GM21825 (cell line): ENCODE data around the gene VGF.
"Not testable (repeated sequence)": the region's sequence is repeated elsewhere in the genome, so short reads cannot be mapped to it uniquely, and the experiment has no call there.

Experiments
- ATAC-seq: cut with Tn5 transposase; IDR thresholded peaks from one replicate; pipeline ENCODE4 v1.9.1; 2021; ENCODE audit warnings: mild to moderate bottlenecking, moderate library complexity; ENCODE audit not compliant: unreplicated experiment

VGF gene

DNA sequence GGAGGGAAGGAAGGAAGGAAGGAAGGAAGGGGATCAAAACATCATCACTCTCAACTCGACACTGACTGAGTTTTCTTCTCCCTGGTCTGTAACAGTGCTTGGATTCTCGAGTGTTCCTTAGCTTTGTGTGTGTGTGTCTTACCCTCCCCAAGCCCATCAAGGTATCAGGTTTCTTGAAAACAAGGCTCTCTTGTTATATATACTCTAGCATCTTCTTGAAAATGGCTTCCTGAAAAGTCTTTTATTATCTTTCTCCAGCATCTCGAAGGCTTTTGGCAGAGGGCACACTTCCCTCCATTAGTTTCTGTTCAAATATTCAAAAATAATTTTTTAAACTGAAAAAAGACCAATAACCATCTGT is 25.1 kb downstream of the VGF start:
- ATAC-seq, result no peak

- peak; percentile 89 for ATAC-seq
These were observed 27.0 kb downstream of the VGF start for GRCh38 chr7:101138213-101138870.

DNA sequence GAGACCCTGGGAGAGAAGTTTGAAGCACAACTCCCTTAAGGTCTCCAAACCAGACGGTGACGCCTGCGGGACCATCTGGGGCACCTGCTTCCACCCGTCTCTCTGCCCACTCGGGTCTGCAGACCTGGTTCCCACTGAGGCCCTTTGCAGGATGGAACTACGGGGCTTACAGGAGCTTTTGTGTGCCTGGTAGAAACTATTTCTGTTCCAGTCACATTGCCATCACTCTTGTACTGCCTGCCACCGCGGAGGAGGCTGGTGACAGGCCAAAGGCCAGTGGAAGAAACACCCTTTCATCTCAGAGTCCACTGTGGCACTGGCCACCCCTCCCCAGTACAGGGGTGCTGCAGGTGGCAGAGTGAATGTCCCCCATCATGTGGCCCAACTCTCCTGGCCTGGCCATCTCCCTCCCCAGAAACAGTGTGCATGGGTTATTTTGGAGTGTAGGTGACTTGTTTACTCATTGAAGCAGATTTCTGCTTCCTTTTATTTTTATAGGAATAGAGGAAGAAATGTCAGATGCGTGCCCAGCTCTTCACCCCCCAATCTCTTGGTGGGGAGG is 27.6 kb downstream of the VGF start:
- ATAC-seq, result no peak

DNA sequence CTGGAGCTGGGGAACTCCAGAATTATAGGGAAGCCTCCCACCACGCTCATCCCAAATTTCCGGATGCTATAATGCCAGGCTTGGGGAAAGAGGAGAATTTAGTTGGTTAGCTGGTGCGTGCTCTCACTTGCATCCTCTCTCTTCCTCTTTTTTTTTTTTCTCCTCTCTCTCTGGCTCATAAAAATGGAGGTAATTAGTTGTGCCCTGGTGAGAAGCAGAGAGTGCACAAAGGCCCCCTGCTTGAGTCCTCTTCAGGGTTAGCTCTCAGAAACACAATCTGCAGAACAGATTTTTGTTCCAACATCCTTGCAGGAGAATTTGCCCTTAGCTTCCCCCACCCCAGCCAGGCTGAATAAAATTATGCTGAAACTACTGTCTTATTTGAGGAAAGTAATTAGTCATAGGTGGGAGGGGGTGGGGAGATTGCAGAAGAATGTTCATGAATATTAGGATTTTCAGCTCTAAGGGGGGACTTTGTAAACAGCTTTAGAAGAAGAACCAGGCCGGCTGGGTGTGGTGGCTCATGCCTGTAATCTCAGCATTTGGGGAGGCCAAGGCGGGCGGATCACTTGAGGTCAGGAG is 30.9 kb downstream of the VGF start:
- no peak for ATAC-seq

DNA sequence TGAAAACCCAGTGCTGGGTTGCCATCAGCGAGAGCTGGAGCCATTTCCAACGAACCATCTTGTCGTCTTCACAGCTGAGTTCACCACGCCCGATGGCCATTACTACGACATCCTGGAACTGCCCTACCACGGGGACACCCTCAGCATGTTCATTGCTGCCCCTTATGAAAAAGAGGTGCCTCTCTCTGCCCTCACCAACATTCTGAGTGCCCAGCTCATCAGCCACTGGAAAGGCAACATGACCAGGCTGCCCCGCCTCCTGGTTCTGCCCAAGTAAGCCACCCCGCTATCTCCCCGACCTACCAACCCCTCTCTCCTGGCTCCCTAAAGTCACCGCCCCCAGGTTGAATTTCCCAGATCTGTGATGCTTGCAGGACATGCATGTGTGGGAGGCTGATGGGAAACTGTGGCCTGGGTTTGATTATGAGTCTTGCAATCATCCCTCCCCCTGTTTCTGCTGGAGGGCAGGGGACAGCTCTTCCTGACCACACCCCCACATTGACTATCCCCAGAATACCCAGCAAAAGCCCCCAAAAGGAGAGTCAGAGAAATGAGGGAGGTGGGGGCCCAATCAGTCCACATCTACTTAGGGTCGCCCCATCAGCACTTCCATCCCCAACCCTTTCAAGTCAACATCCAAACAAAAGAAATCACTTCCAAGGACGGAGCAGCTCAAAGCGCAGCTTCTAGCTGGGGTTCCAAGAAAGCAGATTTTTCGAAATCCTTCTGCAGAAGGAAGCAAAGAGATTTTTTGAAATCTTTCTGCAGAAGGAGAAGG is 31.6 kb downstream of the VGF start:
- no peak for ATAC-seq

- ATAC-seq, result not testable (repeated sequence)
These were observed 32.5 kb downstream of the VGF start for GRCh38 chr7:101132626-101133600.

GRCh38 chr7:101129603-101130117 is 35.7 kb downstream of the VGF start:
- no peak for ATAC-seq

DNA sequence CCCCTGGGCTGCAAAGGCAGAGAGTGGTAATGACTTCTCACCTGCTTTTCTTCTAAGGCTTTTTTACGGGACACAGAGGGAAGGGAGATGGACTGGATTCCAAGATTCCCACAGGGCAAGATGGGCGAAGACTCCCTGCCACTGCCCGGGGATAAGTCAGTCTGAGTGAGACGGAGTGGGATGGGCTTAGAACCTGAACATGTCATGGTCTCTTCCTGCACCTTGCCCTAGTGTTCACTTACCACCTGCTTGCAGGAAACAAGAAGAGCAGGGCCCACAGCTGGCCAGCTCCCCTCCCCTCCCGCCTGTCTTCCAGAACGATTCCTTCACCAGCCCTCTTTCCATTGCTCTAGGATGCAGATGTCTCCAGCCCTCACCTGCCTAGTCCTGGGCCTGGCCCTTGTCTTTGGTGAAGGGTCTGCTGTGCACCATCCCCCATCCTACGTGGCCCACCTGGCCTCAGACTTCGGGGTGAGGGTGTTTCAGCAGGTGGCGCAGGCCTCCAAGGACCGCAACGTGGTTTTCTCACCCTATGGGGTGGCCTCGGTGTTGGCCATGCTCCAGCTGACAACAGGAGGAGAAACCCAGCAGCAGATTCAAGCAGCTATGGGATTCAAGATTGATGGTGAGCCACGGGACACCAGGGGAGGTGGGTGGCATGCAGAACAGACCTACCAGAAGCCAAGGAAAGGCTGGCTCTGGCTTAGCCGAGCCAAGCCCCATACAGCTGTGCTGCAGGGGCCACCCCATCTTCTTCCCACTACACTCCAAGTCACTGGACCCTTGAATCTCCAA is 37.1 kb downstream of the VGF start:
- no peak for ATAC-seq

DNA sequence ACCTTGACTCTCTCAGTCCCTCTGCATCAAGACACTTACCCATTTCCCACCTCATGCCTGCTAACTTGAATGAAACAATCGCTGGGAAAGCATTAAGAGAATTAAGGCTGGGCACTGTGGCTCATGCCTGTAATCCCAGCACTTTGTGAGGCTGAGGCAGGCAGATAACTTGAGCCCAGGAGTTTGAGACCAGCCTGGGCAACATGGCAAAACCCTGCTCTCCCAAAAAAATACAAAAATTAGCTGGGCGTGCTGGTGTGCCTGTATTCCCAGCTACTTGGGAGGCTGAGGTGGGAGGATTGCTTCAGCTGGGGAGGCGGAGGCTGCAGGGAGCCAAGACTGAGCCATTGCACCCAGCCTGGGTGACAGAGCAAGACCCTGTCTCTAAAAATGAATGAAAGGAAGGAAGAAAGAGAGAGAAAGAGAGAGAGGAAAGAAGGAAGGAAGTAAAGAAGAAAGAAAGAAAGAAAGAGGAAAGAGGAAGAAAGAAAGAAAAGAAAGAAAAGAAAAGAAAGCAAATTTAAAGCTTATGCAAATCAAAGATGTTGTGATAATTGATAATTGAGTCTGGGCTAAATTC is 37.8 kb downstream of the VGF start:
- no peak for ATAC-seq

- ATAC-seq, result peak; percentile 46
These were observed 38.5 kb downstream of the VGF start, which contains the start of gene SERPINE1 for GRCh38 chr7:101126651-101127459. Gene SERPINE1, plus strand, starts transcription at chr7:101127104. Its CDS starts 1,290 bp downstream, at chr7:101128394.

- ATAC-seq, result peak; percentile 65
These were observed 39.2 kb downstream of the VGF start for GRCh38 chr7:101125989-101126650.

GRCh38 chr7:101124376-101125056 is 40.9 kb downstream of the VGF start:
- no peak for ATAC-seq

DNA sequence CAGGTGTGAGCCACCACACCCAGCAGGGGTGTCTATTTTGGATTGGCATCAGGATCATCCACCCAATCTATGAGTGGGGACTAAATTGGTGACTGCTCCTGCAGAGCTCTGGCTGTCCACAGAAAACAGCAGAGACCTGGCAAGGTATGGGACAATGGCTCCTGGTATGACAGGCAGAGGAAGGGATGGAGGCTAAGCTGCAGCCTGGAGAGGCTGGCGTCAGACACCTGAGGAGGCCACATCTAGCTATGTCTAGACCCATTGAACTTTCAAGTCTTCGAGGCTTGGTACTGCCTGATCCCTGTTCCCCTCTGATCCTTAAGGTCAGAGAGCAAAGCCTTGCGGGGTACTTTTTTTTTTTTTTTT is 41.7 kb downstream of the VGF start:
- ATAC-seq, result no peak

DNA sequence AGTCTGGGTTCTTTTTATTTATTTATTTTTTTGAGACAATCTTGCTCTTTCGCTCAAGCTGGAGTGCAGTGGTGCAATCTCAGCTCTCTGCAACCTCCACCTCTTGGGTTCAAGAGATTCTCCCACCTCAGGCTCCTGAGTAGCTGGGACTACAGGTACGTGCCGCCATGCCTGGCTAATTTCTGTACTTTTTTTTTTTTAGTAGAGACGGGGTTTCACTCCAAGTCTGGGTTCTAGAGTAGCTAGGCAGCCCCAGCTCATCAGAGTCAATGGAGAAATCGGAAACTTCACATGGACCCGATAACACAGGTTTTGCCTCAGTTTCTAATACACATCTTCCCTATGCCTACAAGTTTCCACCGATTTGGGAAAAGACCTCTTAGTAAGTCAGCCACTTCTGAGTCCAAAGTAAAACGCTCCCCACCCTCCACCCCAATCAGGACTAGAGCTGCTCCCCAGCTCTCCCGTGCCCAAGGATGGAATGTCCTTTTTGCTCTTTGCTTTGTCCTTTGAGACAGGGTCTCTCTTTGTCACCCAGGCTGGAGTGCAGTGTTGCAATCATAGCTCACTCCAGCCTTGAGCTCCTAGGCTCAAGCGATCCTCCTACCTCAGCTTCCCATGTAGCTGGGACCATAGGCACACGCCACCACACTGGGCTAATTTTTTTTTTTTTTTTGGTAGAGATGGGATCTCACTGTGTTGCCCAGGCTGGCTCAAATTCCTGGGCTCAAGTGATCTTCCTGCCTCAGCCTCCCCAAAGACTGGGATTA is 42.3 kb downstream of the VGF start:
- no peak for ATAC-seq

DNA sequence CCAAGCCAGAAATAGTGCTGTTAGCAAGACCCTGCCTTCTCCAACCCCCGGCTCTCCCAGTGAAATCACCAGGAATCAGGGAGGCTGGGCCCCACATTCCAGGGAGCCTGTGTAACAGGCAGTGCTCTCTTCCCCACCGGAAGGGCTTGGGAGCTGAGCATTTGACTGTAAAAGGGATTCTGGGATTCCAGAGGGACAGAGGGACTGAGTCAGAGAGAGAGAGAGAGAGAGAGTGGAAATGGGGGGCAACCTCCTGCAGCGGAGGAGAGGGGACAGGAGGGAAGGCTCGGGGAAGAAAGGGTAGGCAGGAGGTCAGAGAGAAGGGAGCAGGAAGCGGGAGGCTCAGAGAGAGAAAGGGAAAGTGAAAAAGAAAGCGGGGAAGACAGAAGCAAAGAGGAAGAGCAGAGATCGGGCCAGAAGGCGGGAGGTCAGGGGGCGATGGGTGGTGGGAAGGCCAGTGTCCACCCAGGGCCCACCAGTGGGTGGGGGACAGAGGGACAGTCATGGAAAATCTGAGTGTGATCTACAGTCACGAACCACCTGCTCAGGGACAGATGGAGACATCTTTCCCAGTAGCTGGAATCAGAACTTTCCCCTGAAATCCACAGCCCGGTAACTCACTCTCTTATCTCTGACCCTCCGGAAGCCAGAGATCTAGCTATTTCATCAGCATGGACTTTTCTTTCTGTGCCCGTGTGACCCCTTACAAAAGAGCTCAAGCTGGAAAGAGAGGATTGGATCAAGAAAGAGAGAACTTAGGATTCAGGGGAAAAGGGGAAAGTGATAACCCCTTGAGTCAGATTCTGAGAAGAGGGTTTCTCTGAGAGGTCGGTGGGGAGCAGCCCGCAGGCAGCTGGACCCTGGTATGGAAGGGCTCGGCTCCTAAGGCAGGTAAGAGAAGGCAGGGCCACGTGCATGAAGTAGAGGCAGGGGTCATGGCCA is 43.1 kb downstream of the VGF start:
- no peak for ATAC-seq

DNA sequence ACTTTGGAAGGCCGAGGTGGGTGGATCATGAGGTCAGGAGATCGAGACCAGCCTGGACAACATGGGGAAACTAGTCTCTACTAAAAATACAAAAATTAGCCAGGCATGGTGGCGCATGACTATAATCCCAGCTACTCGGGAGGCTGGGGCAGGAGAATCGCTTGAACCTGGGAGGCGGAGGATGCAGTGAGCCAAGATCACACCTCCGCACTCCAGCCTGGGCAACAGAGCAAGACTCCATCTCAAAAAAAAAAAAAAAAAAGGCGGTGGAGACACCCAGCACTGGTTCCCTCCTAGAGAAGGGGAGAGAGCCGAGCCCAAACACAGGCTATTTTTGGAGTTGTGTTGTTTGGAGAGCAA is 43.8 kb downstream of the VGF start:
- ATAC-seq, result not testable (repeated sequence)
